OCI-LY3 (cell line): Measurements from ENCODE around the gene ZNF142.

Source experiments
- H2AFZ ChIP-seq: fragments of 200-600, 300-600 bp; shearing (Covaris generic); 2 replicates; pipeline ENCODE4 v1.6.0; 2014; ENCODE audit warnings: antibody characterized with exemption, low read depth, low read length
- H3K27ac ChIP-seq: fragments of 200-600, 300-600 bp; sonication (generic); 2 replicates; pipeline ENCODE4 v1.5.1; 2014; ENCODE audit warnings: mild to moderate bottlenecking, low read length, moderate library complexity, mixed read lengths
- H3K27me3 ChIP-seq: fragments of 200-600, 300-600 bp; sonication (generic); 2 replicates; pipeline ENCODE4 v1.6.1; 2014; ENCODE audit warnings: low read depth, low read length, mixed read lengths
- H3K36me3 ChIP-seq: fragments of 200-600, 300-600 bp; sonication (generic); replicated peaks from 2 replicates; pipeline ENCODE3; 2014; ENCODE audit warnings: low read depth, low read length, mixed read lengths
- H3K4me1 ChIP-seq: fragments of 300-600, 200-600 bp; sonication (generic); 2 replicates; pipeline ENCODE4 v1.6.1; 2014; ENCODE audit warnings: low read length, mixed read lengths
- H3K4me2 ChIP-seq: fragments of 200-600, 300-600 bp; sonication (generic); 2 replicates; pipeline ENCODE4 v1.6.1; 2014; ENCODE audit warnings: low read length, mixed read lengths
- H3K4me3 ChIP-seq: fragments of 300-600, 200-600 bp; sonication (generic); 2 replicates; pipeline ENCODE4 v1.5.1; 2014; ENCODE audit warnings: antibody characterized with exemption, mild to moderate bottlenecking, low read length, moderate library complexity
- H3K79me2 ChIP-seq: fragments of 300-600, 200-600 bp; shearing (Covaris generic); 2 replicates; pipeline ENCODE4 v1.6.1; 2014; ENCODE audit warnings: mild to moderate bottlenecking, low read length, mixed read lengths
- H3K9ac ChIP-seq: fragments of 300-600, 200-600 bp; shearing (Covaris generic); 2 replicates; pipeline ENCODE4 v1.6.0; 2014; ENCODE audit warnings: mild to moderate bottlenecking, low read length, moderate library complexity
- H3K9me3 ChIP-seq: fragments of 200-600, 300-600 bp; shearing (Covaris generic); 2 replicates; pipeline ENCODE4 v1.6.1; 2014; ENCODE audit warnings: low read length, mixed read lengths; ENCODE audit not compliant: insufficient read depth
- H4K20me1 ChIP-seq: fragments of 200-600, 300-600 bp; sonication (generic); 2 replicates; pipeline ENCODE4 v1.6.1; 2016; ENCODE audit warnings: low read length, mixed read lengths; ENCODE audit not compliant: insufficient read depth
- EZH2phosphoT487 ChIP-seq: fragments of 200-600 bp; shearing (Covaris generic); IDR thresholded peaks from 2 replicates; pipeline ENCODE4 v1.6.1; 2018; ENCODE audit warnings: antibody characterized with exemption, mixed run types, low read depth
- TF ChIP-seq, protein P1 (sequence below): fragments of 200-600, 300-600 bp; sonication (generic); IDR thresholded peaks from 2 replicates; pipeline ENCODE4 v1.5.1; 2014; ENCODE audit warnings: antibody characterized with exemption, low read length, low read depth

Gene ZNF142

DNA sequence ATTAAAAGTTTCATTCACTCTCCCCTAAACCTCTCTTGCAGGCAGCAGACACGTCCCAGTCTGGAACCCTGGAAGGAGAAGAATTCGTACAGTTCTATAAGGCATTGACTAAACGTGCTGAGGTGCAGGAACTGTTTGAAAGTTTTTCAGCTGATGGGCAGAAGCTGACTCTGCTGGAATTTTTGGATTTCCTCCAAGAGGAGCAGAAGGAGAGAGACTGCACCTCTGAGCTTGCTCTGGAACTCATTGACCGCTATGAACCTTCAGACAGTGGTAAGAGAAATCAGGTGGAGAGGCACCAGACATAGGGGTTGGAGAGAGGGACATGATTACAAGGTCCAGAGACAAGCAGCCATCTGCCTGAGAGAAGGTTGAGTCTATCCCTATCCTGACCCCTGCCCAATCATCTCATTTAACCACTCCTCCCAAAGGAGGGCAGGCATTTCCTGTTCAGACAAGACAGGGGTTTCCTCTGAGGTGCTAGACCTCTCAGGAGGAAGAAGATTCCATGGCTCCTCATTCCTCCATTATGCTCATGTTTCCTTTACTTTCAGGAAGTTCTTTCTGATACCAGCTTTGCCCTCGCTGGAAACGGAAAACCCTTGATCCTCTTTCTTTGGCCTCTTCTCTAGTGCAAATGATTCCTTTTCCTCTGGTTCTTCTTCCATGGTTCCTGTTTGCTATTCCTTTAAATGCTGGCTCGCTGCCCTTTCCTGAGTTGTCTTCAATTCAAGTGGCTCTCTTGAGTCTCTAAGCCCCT, 36.6 kb downstream of the ZNF142 start:
- no peaks in the 10 kb centered on the region for H3K27me3 ChIP-seq
- no peaks in the 10 kb centered on the region for H4K20me1 ChIP-seq
- peak overlapping the region; percentile 47 for H3K4me2 ChIP-seq
- H3K79me2 ChIP-seq: no peaks in the 10 kb centered on the region
- H3K9ac ChIP-seq: no peak overlapping the region; the same call in 1 of the 2 replicates
- H3K27ac ChIP-seq: no peak overlapping the region
- H3K4me1 ChIP-seq: peaks cover 18% of the 10 kb centered on the region
- H2AFZ ChIP-seq: peak overlapping the region; percentile 64; the same call in 1 of the 2 replicates
- H3K4me3 ChIP-seq: no peak overlapping the region
- TF ChIP-seq, protein P1, sequence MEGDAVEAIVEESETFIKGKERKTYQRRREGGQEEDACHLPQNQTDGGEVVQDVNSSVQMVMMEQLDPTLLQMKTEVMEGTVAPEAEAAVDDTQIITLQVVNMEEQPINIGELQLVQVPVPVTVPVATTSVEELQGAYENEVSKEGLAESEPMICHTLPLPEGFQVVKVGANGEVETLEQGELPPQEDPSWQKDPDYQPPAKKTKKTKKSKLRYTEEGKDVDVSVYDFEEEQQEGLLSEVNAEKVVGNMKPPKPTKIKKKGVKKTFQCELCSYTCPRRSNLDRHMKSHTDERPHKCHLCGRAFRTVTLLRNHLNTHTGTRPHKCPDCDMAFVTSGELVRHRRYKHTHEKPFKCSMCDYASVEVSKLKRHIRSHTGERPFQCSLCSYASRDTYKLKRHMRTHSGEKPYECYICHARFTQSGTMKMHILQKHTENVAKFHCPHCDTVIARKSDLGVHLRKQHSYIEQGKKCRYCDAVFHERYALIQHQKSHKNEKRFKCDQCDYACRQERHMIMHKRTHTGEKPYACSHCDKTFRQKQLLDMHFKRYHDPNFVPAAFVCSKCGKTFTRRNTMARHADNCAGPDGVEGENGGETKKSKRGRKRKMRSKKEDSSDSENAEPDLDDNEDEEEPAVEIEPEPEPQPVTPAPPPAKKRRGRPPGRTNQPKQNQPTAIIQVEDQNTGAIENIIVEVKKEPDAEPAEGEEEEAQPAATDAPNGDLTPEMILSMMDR: no peak
- TF ChIP-seq EZH2phosphoT487: no peak
- H3K36me3 ChIP-seq: no peaks in the 10 kb centered on the region
- H3K9me3 ChIP-seq: no peaks in the 10 kb centered on the region

DNA sequence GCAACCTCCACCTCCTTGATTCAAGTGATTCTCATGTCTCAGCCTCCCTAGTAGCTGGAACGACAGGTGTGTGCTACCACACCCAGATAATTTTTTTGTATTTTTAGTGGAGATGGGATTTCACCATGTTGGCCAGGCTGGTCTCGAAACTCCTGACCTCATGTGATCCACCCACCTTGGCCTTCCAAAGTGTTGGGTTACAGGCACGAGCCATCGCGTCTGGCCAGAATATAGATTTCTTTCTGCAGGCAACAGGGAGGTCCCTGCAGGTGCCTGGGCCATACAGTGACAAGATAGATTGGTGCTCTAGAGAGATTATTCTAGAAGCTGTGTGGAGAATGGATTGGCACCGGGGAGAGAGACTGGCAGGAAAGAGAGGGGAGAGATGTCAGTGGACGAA, 38.4 kb downstream of the ZNF142 start:
- no peak for TF ChIP-seq EZH2phosphoT487
- TF ChIP-seq, protein P1: no peak
- H3K36me3 ChIP-seq: no peaks in the 10 kb centered on the region
- no peak overlapping the region for H3K27ac ChIP-seq
- H3K79me2 ChIP-seq: no peaks in the 10 kb centered on the region
- no peak overlapping the region for H2AFZ ChIP-seq
- no peak overlapping the region for H3K9ac ChIP-seq
- no peaks in the 10 kb centered on the region for H3K27me3 ChIP-seq
- H4K20me1 ChIP-seq: no peaks in the 10 kb centered on the region
- no peak overlapping the region for H3K4me3 ChIP-seq
- H3K4me2 ChIP-seq: no peak overlapping the region
- peaks cover 17% of the 10 kb centered on the region for H3K4me1 ChIP-seq
- H3K9me3 ChIP-seq: no peaks in the 10 kb centered on the region

DNA sequence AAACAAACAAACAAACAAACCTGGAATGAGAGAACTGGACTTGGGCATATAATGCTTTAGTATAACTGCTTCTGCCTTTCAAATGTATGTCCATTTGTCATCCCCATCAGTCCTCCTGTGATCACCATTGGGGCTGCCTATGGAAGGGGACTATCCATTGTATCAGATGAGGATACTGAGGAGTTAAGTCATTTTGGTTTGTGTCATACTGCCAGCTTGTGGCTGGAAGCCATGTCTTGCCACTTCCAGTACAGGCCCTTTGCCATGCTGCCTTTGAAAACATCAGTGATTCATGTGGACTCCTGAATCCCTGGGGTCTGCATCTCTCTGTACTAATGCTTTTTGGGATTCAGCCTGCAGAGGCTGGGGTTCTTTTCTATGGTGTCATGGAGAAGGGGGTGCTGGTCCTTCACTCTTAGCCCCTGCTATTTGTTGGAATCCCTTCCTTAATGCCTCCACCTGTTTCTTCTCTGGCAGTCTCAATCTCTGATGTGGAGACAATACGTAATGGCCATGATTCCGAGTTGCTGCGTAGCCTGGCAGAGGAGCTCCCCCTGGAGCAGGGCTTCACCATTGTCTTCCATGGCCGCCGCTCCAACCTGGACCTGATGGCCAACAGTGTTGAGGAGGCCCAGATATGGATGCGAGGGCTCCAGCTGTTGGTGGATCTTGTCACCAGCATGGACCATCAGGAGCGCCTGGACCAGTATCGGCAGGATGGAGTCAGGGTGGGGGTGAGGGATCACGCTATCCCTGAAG, 41.1 kb downstream of the ZNF142 start:
- Histone ChIP-seq H3K4me1 (peaks cover 7% of the 10 kb centered on the region), H3K27me3 (no peaks in the 10 kb centered on the region), H3K9ac (no peak overlapping the region), H3K36me3 (no peaks in the 10 kb centered on the region), H2AFZ (no peak overlapping the region), H4K20me1 (no peaks in the 10 kb centered on the region), H3K4me2 (no peak overlapping the region), H3K27ac (no peak overlapping the region), H3K79me2 (no peaks in the 10 kb centered on the region), H3K4me3 (no peak overlapping the region), H3K9me3 (no peaks in the 10 kb centered on the region)
- TF ChIP-seq EZH2phosphoT487: no peak

DNA sequence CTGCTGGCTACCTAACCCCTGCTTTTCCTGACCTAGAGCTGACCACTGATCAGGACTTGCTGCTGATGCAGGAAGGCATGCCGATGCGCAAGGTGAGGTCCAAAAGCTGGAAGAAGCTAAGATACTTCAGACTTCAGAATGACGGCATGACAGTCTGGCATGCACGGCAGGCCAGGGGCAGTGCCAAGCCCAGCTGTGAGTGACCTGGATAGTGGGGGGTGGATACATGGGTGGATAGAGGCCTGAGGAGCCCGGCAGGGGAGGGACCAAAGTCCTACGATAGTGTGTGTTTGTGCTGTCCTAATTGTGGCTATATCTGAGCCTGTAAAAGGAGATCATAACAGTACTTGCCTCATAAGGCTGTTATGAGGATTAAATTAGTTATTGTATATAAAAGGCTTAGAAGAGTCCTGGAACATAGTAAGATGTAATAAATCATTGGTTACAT, 43.5 kb downstream of the ZNF142 start:
- Histone ChIP-seq H3K9ac (no peak overlapping the region), H3K4me2 (no peak overlapping the region), H3K27me3 (no peaks in the 10 kb centered on the region), H3K27ac (no peak overlapping the region), H3K79me2 (no peaks in the 10 kb centered on the region), H3K4me1 (no peaks in the 10 kb centered on the region), H3K9me3 (no peaks in the 10 kb centered on the region), H3K4me3 (no peak overlapping the region), H4K20me1 (no peaks in the 10 kb centered on the region), H3K36me3 (no peaks in the 10 kb centered on the region), H2AFZ (no peak overlapping the region)
- TF ChIP-seq, protein P1: no peak
- TF ChIP-seq EZH2phosphoT487: no peak
